Upper lobe of left lung (tissue), 6 donors: ENCODE measurements around the gene LENEP. TPM values are rescaled to one million over a fixed set of nuclear protein-coding genes. Genes with fewer than 3 reads are reported as not detected.

Source experiments
- ATAC-seq, 2 donors: fragments of 200-7000 bp; cut with Tn5 transposase; one replicate each; pipeline ENCODE4 v1.9.1; 2022; ENCODE audit warnings: mild to moderate bottlenecking in 2 of 2, moderate library complexity in 2 of 2; ENCODE audit not compliant: low FRiP score in 2 of 2
- DNase-seq, 2 donors: peaks; one replicate each; pipeline ENCODE4 v3.0.0-alpha.2; 2019 to 2020
- H3K27ac ChIP-seq, 4 donors: fragments of 200-600 bp; sonication (generic); one replicate each; pipeline ENCODE4 v1.5.1; 2016 to 2019
- H3K27me3 ChIP-seq, 4 donors: fragments of 200-600 bp; sonication (generic); one replicate each; pipeline ENCODE4 v1.5.1; 2017 to 2019
- H3K36me3 ChIP-seq, 4 donors: fragments of 200-600 bp; sonication (generic); one replicate each; pipeline ENCODE4 v1.5.1; 2016 to 2019
- H3K4me1 ChIP-seq, 4 donors: fragments of 200-600 bp; sonication (generic); one replicate each; pipeline ENCODE4 v1.5.1; 2018 to 2019
- H3K4me3 ChIP-seq, 4 donors: fragments of 200-600 bp; sonication (generic); one replicate each; pipeline ENCODE4 v1.5.1; 2017 to 2019; ENCODE audit warnings: mild to moderate bottlenecking in 2 of 4, moderate library complexity in 1 of 4
- H3K9me3 ChIP-seq, 4 donors: fragments of 200-600 bp; sonication (generic); one replicate each; pipeline ENCODE4 v1.5.1; 2018 to 2019
- EP300 ChIP-seq, 4 donors: sonication (generic); formaldehyde crosslinking; IDR thresholded peaks; one replicate each; pipeline ENCODE4 v1.5.1; 2017; ENCODE audit warnings: antibody characterized with exemption in 4 of 4, control low read depth in 2 of 4
- POLR2A ChIP-seq, 4 donors: fragments of 450-650 bp; IDR thresholded peaks; one replicate each; pipeline ENCODE4 v1.5.1; 2016 to 2017; ENCODE audit warnings: antibody characterized with exemption in 4 of 4, mild to moderate bottlenecking in 2 of 4
- POLR2AphosphoS5 ChIP-seq, 2 donors: sonication (generic); formaldehyde crosslinking; IDR thresholded peaks; one replicate each; pipeline ENCODE4 v1.5.1; 2017; ENCODE audit warnings: antibody characterized with exemption in 2 of 2
- WGBS, 2 donors: methylation state at CpG; one replicate each; pipeline ENCODE4 v1.1.5; 2017 to 2018; 5-methylcytosine and 5-hydroxymethylcytosine counted together
- total RNA-seq, 6 donors: library from RNA; depleted of rRNA in 4 of 6; stranded (reverse); fragments of >200 nt in 4 of 6; gene quantifications; one replicate each; pipeline versions ENCODE4 v1.1.0 to v1.2.1, GENCODE V29; 2016 to 2021
- TF ChIP-seq, protein P1 (sequence below), 6 experiments: fragments of 450-650 bp in 4 of 6; fragments of 200-600 bp in 2 of 6; sonication (generic) in 2 of 6; IDR thresholded peaks; one replicate each; pipeline ENCODE4 v1.5.1; 2016 to 2019; ENCODE audit warnings: antibody characterized with exemption in 6 of 6
- donor health status: DM: no; HTN: no; CAD: no; lungs with moderate emphysema.
- donor health status: DM: no; HTN: yes; CAD: no; lungs with severe emphysema.

LENEP gene
- total RNA-seq, 6 donors from 2014 or later: 0.57 to 1.0 TPM; not detected in 4

DNA sequence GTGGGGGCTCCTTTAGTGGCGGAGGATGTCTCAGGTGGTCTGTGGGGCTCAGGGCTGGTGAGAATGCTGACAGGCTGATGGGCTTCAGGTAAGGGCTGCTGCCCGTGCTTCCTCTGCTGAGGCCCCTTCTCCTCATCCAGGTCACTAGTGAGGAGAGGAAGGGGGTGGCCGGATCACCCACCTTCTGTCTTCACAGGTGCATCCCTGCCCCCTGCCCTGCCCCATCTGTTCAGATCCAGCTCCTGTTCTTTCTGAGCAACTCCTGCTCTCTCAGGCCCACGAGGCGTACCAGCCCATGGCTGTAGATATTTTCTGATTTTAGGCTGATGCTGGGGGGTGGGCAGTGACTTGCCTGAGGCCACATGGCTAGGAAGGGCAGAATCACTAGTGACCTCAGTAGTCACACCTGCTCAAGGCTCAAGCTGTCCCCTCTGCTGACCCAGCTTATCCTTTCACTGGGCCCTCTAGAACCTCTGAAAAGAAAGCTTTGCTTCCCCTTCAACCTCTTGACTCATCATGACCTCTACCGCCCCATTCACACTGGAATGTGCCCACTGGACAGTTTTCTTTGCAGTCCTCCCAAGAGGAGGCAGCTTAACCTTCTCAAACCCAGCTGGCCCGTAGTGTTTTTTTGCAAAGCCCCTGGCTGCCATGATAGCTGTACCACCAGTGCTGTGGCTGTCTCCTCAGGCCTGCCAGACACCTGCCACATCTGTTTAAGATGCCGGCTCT lies 25.4 kb downstream of the LENEP start:
- ATAC-seq (no peak), DNase-seq (no peak)
- Histone ChIP-seq H3K36me3 (peaks cover 4 to 29% (median 23%) of the 10 kb centered on the region in 4 donors), H3K4me3 (no peak overlapping the region), H3K27me3 (no peaks in the 10 kb centered on the region), H3K4me1 (peaks cover 33 to 41% (median 40%) of the 10 kb centered on the region in 4 donors), H3K27ac (peak overlapping the region in 2 of 4 donors; percentile 85 to 88), H3K9me3 (no peaks in the 10 kb centered on the region)
- TF ChIP-seq POLR2A (IDR thresholded peaks at IDR 0.05) (peak in 1 of 4 donors; percentile 7), EP300 (IDR thresholded peaks at IDR 0.05) (no peak)
- WGBS, 2 donors: 82 to 84% methylated on average over 8 of the region's 8 CpGs

DNA sequence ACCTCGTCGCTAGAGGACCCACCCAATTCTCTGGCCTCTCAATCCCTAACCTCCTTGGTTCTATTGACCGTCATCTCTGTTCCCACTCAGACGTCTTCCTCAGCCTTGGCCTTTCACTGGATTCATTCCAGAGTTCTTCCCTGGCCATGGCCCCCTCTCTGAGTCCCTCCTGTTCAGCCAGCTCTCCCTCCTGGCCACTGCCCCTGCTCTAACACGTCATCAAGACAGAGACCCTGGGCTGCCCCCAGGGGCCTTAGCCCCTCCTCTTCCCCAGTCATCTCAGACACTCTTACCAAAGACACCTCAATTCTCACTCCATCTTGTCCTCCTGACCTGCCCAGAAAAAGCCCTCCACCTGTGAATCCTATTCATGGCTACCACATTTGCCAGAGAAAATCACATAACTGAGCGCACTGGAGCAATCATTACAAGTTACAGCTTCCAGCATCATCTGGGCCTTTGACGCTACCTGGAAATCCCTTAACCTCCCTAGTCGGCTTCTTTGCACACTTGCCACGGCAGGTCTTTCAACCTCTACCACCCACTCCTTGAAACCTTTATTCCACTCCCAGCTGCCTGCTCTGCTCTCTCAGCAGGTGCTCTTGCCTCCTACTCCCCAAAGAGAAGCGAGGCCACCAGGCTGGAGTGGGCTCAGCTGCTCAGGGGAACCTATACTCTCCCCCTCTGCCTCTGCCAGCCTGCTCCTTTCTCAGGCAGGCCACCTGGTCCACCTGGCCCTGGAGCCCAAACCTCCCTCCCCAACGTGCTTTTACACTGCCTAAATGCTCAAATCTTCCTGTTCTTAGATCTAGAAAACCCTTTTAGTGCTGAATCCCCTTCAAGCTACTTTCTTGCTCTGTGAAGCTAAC lies 26.2 kb downstream of the LENEP start:
- Histone ChIP-seq H3K4me1 (peaks cover 28 to 37% (median 37%) of the 10 kb centered on the region in 4 donors), H3K36me3 (peaks cover 4 to 22% (median 19%) of the 10 kb centered on the region in 4 donors), H3K27ac (peak overlapping the region in 2 of 4 donors; percentile 11 to 88), H3K4me3 (no peak overlapping the region), H3K9me3 (no peaks in the 10 kb centered on the region), H3K27me3 (no peaks in the 10 kb centered on the region)
- DNase-seq (no peak), ATAC-seq (no peak)
- TF ChIP-seq EP300 (IDR thresholded peaks at IDR 0.05) (no peak), POLR2AphosphoS5 (IDR thresholded peaks at IDR 0.05) (no peak), POLR2A (IDR thresholded peaks at IDR 0.05) (no peak)
- TF ChIP-seq, protein P1, sequence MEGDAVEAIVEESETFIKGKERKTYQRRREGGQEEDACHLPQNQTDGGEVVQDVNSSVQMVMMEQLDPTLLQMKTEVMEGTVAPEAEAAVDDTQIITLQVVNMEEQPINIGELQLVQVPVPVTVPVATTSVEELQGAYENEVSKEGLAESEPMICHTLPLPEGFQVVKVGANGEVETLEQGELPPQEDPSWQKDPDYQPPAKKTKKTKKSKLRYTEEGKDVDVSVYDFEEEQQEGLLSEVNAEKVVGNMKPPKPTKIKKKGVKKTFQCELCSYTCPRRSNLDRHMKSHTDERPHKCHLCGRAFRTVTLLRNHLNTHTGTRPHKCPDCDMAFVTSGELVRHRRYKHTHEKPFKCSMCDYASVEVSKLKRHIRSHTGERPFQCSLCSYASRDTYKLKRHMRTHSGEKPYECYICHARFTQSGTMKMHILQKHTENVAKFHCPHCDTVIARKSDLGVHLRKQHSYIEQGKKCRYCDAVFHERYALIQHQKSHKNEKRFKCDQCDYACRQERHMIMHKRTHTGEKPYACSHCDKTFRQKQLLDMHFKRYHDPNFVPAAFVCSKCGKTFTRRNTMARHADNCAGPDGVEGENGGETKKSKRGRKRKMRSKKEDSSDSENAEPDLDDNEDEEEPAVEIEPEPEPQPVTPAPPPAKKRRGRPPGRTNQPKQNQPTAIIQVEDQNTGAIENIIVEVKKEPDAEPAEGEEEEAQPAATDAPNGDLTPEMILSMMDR (IDR thresholded peaks at IDR 0.05): no peak
- 83 to 85% methylated on average over 10 to 11 of the region's 11 CpGs for WGBS, 2 donors

DNA sequence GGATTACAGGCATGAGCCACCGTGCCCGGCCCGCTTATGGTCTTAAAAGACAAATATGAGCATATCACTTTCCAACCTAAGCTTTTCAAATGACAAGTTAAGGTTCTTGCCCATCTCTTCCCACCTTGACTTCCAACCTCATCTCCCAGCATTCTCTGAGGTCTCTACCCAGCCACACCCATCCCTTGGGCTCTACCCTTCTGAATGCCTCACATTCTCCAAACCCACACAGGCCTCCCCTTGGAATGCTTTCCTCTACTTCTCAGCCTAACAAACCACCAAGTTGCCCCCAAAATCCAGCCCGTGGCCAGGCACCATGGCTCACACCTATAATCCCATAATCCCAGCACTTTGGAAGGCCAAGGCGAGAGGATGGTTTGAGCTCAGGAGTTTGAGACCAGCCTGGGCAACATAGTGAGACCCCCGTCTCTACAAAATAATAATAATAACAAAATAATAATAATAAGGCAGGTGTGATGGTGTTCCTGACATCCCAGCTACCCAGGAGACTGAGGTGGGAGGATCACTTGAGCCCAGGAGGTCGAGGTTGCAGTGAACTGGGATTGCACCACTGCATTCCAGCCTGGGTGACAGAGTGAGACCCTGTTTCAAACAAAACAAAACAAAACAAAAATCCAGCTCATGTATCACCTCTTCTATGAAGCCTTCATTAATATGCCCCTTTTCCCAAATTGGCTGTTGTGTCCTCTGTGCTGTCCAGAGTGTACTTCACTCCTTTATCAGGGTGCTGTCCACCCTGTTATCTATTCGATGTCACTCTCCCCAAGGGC lies 28.9 kb downstream of the LENEP start:
- WGBS, 2 donors: 72 to 84% methylated on average over 8 of the region's 8 CpGs
- TF ChIP-seq, protein P1 (IDR thresholded peaks at IDR 0.05): no peak
- no peak for TF ChIP-seq EP300 (IDR thresholded peaks at IDR 0.05)
- no peak for TF ChIP-seq POLR2A (IDR thresholded peaks at IDR 0.05)
- no peak for TF ChIP-seq POLR2AphosphoS5 (IDR thresholded peaks at IDR 0.05)
- no peak for DNase-seq
- Histone ChIP-seq H3K27me3 (no peaks in the 10 kb centered on the region), H3K27ac (no peak overlapping the region), H3K9me3 (no peaks in the 10 kb centered on the region), H3K36me3 (no peaks in the 10 kb centered on the region), H3K4me1 (peaks cover 17 to 29% (median 23%) of the 10 kb centered on the region in 4 donors), H3K4me3 (no peak overlapping the region)
- no peak for ATAC-seq

DNA sequence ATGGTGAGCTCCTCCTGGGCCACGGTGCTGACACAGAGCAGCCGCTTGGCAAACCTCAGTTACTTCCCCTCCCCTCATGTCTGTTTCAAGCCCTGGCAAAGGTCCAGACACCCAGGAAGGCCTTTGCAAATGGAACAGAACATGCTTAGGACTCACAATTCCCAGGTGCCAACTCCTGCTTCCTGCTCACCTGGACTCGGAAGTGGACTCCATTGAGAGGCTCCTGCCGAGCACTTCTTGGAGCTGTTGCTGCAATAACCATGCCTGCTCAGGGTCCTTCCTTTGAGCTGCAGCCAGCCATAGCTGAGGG lies 29.5 kb downstream of the LENEP start:
- ATAC-seq (peak in 1 of 2 donors; percentile 4), DNase-seq (peak in 1 of 2 donors; percentile 73)
- no peaks in the 10 kb centered on the region for H3K36me3 ChIP-seq

More for the DNA sequence above, 29.5 kb downstream of the LENEP start:
- no peak overlapping the region for H3K4me3 ChIP-seq
- H3K27me3 ChIP-seq: no peaks in the 10 kb centered on the region
- no peak overlapping the region for H3K27ac ChIP-seq
- H3K4me1 ChIP-seq: peaks cover 13 to 23% (median 17%) of the 10 kb centered on the region in 4 donors
- WGBS, 2 donors: 45 to 66% methylated on average over 3 to 4 of the region's 4 CpGs
- TF ChIP-seq POLR2A (IDR thresholded peaks at IDR 0.05): no peak
- TF ChIP-seq, protein P1 (IDR thresholded peaks at IDR 0.05): no peak
- TF ChIP-seq POLR2AphosphoS5 (IDR thresholded peaks at IDR 0.05): no peak
- H3K9me3 ChIP-seq: no peaks in the 10 kb centered on the region
